Measurements from ENCODE around the gene EPS8. TPM values are rescaled to one million over a fixed set of nuclear protein-coding genes. Genes with fewer than 3 reads are reported as not detected.
A peak's percentile ranks its signal among the peaks of the same experiment; 100 is the strongest.

The EPS8 gene
- total RNA-seq, 4 donors from 2014 or later: 39.0 to 85.2 (median 57.7) TPM

DNA sequence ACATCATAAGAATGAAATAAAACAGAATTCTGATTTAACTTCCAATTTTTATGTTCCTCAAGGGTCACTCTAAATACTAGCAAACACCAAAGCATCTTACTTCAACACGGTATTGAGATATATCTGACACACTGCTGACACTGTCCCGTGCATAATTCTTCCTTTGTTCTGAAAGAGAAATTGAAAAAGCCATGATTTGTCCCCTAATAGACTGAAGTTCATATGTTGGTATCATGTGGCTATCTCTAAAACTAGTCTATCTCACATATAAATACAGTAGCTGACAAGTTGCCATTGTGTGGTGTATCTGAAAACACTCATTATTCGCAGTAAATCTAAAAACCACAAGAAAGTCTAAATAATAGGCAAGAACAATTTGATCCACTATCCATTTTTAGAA lies 118.4 kb downstream of the EPS8 start:
- Histone ChIP-seq H3K27ac (no peak overlapping the region), H3K4me3 (no peak overlapping the region), H3K4me1 (peaks cover 0 to 24% (median 0%) of the 10 kb centered on the region in 3 donors), H3K36me3 (peaks cover 0 to under 1% of the 10 kb centered on the region in 2 donors), H3K27me3 (no peaks in the 10 kb centered on the region), H3K9me3 (no peaks in the 10 kb centered on the region)
- ATAC-seq: no peak
- WGBS, 2 donors (ENCODE audit: low coverage in 1 of 2): 90 to 91% methylated on average over 3 of the region's 3 CpGs
- TF ChIP-seq POLR2A (IDR thresholded peaks at IDR 0.05): no peak
- TF ChIP-seq POLR2AphosphoS5 (IDR thresholded peaks at IDR 0.05): no peak
- no peak for TF ChIP-seq EP300 (IDR thresholded peaks at IDR 0.05)
- TF ChIP-seq, protein P1, sequence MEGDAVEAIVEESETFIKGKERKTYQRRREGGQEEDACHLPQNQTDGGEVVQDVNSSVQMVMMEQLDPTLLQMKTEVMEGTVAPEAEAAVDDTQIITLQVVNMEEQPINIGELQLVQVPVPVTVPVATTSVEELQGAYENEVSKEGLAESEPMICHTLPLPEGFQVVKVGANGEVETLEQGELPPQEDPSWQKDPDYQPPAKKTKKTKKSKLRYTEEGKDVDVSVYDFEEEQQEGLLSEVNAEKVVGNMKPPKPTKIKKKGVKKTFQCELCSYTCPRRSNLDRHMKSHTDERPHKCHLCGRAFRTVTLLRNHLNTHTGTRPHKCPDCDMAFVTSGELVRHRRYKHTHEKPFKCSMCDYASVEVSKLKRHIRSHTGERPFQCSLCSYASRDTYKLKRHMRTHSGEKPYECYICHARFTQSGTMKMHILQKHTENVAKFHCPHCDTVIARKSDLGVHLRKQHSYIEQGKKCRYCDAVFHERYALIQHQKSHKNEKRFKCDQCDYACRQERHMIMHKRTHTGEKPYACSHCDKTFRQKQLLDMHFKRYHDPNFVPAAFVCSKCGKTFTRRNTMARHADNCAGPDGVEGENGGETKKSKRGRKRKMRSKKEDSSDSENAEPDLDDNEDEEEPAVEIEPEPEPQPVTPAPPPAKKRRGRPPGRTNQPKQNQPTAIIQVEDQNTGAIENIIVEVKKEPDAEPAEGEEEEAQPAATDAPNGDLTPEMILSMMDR (IDR thresholded peaks at IDR 0.05): no peak

DNA sequence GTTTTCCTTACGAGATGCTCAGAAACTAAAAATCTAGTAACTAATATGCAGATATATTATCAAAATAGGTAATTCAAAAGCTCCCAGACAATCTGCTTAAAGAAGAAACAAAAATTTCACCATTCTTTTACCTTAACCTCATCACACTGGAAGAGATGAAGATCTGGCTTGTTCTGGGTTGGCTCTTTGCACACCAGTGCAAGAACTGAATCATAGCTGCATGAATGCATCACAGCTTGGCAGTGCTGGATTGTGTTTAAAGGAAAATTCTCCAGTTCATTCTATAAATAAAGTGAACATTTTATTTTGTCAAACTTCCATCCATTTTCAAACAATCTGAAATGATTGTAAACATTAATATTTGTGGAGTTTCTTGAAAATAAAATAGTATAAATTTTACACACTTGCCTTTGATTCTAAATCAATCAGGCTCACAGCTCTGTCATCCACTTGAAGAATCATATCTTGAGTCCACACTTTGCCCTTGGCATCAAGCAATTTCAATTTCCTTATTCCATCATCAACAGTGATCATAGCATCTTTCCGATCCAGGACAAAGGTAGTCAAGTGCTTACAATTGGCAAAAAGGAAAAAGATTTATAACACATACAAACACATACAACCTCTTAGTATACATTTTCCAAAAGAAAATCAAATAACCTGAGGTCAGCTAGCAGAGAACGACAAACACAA lies 119.8 kb downstream of the EPS8 start:
- peaks cover 0 to 14% of the 10 kb centered on the region in 2 donors for H3K36me3 ChIP-seq
- TF ChIP-seq POLR2AphosphoS5 (IDR thresholded peaks at IDR 0.05): no peak
- TF ChIP-seq POLR2A (IDR thresholded peaks at IDR 0.05): no peak

DNA sequence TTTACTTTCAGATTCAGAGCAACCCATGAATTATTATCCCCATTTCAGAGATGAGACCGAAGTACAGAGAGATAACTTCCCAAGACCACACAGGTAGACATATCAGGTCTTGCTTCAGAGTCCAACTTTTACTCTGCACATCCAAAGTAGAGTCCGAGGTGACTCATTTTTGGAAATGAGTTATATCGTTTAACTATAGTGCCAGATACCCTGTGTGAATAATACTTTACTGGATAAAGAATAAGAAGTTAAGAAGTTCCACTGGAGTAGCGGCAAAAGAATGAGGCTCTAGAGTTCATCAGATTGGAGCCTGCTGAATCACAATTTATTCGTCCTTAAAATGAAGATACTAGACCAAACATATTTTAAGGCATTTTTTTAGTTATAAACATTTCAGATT lies 124.7 kb downstream of the EPS8 start:
- Histone ChIP-seq H3K9me3 (no peaks in the 10 kb centered on the region), H3K4me1 (peaks cover 0 to 10% (median 0%) of the 10 kb centered on the region in 3 donors), H3K36me3 (peaks cover 0 to 25% of the 10 kb centered on the region in 2 donors), H3K27me3 (no peaks in the 10 kb centered on the region), H3K27ac (no peak overlapping the region), H3K4me3 (no peak overlapping the region)
- no peak for TF ChIP-seq POLR2AphosphoS5 (IDR thresholded peaks at IDR 0.05)
- TF ChIP-seq POLR2A (IDR thresholded peaks at IDR 0.05): no peak
- no peak for TF ChIP-seq EP300 (IDR thresholded peaks at IDR 0.05)
- TF ChIP-seq, protein P1 (IDR thresholded peaks at IDR 0.05): no peak
- no peak for ATAC-seq
- 65 to 88% methylated on average over 5 of the region's 5 CpGs for WGBS, 2 donors (ENCODE audit: low coverage in 1 of 2)

More for the DNA sequence above, 119.8 kb downstream of the EPS8 start:
- Histone ChIP-seq H3K4me1 (peaks cover 0 to 24% (median 0%) of the 10 kb centered on the region in 3 donors), H3K9me3 (no peaks in the 10 kb centered on the region), H3K4me3 (no peak overlapping the region), H3K27ac (peak overlapping the region in 1 of 4 donors; percentile 5), H3K27me3 (no peaks in the 10 kb centered on the region)
- no peak for ATAC-seq
- WGBS, 2 donors (ENCODE audit: low coverage in 1 of 2): 48 to 69% methylated on average over 3 of the region's 3 CpGs

DNA sequence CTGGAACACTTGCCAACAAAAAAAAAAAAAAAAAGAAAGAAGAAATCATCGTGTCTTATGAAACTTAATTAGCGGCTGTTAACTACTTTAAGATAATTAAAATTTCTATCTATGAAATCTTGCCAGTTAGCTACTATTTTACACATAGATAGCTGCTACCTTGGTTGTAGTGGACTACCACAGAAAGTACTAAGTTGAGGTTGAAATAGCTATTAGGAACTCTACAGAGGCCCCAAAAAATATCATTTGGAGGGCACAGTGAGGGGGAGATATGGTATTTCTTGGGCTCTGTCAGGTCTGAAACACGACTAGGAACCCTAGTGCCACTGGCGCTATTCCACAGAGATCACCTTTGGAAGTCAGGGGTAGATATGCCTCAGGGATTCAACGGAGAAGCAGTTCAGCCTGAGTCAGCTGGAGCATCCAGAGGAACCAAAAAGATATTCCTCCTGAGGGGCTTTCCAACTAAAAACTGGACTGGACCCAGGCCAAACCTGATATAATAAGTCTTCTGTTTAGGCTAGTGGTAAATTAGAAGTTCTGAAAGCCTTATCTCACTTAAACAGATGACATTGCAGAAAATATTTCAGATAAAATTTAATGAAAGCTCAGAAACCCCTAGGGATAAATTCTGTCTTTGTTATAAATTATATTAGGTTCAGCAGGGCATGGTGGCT lies 126.1 kb downstream of the EPS8 start:
- peaks cover 0 to 38% of the 10 kb centered on the region in 2 donors for H3K36me3 ChIP-seq
- H3K9me3 ChIP-seq: no peaks in the 10 kb centered on the region
- TF ChIP-seq POLR2A (IDR thresholded peaks at IDR 0.05): no peak
- no peak for TF ChIP-seq POLR2AphosphoS5 (IDR thresholded peaks at IDR 0.05)
- no peak for ATAC-seq
- H3K27ac ChIP-seq: no peak overlapping the region
- no peaks in the 10 kb centered on the region for H3K4me1 ChIP-seq
- no peak overlapping the region for H3K4me3 ChIP-seq
- WGBS, 2 donors (ENCODE audit: low coverage in 1 of 2): 86 to 93% methylated on average over 4 of the region's 5 CpGs
- H3K27me3 ChIP-seq: no peaks in the 10 kb centered on the region

DNA sequence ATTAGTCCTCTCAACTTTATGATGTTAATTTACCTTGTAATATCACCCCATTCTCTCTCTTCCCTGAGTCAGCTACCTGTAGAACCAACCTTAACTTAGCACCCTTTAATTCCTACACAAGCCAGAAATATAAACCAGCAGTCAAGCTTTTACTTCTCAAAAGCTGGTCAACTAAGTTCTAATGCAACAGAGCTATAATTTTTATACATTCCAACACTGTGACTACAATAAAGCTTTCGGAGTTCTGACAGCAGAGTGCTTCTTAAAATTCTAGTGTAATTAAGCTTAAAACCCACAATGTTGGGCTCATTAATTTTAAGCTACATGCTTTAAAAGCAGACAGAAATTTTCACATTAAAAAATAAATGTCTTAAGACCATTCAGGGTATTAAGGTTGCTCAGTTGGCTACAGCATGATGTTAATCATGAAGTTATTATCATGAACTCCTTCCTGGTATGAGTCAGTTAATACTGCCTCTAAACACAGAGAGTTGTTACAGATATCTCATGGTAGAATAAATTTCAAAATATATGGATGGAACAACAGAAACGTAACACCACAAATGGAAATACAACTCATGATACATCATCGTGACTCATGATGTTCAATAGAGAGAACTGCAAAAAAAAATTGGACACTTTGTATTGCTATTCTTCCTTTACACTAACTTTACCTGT lies 126.7 kb downstream of the EPS8 start:
- Histone ChIP-seq H3K9me3 (no peaks in the 10 kb centered on the region), H3K4me3 (no peak overlapping the region), H3K4me1 (no peaks in the 10 kb centered on the region), H3K36me3 (peaks cover 0 to 44% of the 10 kb centered on the region in 2 donors), H3K27ac (no peak overlapping the region), H3K27me3 (no peaks in the 10 kb centered on the region)
- WGBS, 2 donors (ENCODE audit: low coverage in 1 of 2): 73 to 100% methylated on average over 3 of the region's 3 CpGs
- ATAC-seq: no peak
- TF ChIP-seq, protein P1 (IDR thresholded peaks at IDR 0.05): no peak
- TF ChIP-seq POLR2A (IDR thresholded peaks at IDR 0.05) (no peak), POLR2AphosphoS5 (IDR thresholded peaks at IDR 0.05) (no peak), EP300 (IDR thresholded peaks at IDR 0.05) (no peak)

Measured in gastroesophageal sphincter (tissue), 4 donors.